GM12892 (cell line): ENCODE data around the gene CENPP.

Source experiments
- POLR2A ChIP-seq: IDR thresholded peaks from 2 replicates; pipeline ENCODE4 v1.6.1; 2011; ENCODE audit warnings: low read depth, low read length, control low read depth
- POLR2AphosphoS5 ChIP-seq: IDR thresholded peaks from 2 replicates; pipeline ENCODE4 v1.6.1; 2011; ENCODE audit warnings: low read depth, low read length, control low read depth
- TAF1 ChIP-seq: IDR thresholded peaks from 2 replicates; pipeline ENCODE4 v1.6.1; 2011; ENCODE audit warnings: low read depth, mild to moderate bottlenecking, control low read depth, low read length, borderline replicate concordance

DNA sequence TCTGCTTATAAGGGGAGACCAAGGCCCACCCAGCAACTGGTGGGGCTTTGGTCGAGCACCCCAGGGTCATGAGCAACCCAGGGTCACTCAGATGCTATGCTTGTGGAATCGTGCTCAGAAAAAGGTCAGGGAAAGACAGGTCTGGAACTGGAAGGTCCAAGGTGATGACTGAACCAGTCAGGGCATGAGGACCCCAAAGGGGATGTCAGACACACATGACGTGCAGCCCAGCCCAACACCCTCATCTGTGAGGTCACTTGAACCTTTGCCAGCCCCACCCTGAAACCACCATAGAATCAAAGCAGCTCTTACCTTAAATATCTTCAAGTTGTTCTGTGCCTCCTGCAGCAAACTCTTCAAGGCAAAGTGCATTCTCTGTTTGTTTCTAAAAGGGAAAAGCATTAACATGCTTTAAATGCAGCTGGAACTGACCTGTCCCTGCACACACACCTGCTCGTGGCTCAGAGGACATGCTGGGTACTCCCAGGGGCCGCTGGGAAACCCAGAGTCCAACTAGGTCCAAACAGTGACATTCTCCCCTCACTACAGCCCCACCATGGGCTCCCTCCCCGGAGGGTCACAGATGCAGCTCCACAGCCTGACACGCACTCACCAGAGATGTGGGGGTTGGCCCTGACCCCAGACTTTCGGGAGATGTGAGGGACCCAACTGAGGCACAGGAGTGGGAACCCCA lies 314.8 kb downstream of the CENPP start:
- TF ChIP-seq POLR2AphosphoS5 = no peak
- TF ChIP-seq POLR2A = no peak
- TF ChIP-seq TAF1 = no peak
